NK-92 (cell line): Measurements from ENCODE around the gene RAB39A.

Source experiments
- DNase-seq: peaks from one replicate; lab custom pipeline; 2025; ENCODE audit not compliant: unreplicated experiment; lab: John Stamatoyannopoulos, UW

RAB39A gene

DNA sequence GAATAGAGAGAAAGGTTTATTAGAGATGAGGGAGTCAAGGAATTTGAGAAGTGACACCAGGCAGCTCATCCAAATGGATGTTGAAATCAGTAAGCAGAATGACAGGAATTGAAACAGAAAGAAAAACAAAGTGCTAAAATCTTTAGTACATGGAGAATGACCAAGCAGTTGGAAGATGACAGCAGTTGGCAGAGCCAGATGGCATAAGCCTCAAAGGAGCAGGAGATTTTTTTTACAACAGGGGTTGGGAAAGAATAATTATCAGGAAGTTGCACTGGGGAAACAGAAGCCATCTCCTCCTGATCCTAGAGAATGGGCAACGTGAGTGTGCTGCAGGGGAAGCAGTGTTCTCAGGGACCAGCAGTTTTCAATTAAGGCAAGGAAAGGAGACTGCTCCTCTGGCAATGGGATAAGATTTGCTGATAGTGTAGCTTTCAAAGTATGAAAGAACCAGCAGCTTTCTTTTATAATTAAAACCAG is 28.9 kb downstream of the RAB39A start:
- DNase-seq, result no peak

DNA sequence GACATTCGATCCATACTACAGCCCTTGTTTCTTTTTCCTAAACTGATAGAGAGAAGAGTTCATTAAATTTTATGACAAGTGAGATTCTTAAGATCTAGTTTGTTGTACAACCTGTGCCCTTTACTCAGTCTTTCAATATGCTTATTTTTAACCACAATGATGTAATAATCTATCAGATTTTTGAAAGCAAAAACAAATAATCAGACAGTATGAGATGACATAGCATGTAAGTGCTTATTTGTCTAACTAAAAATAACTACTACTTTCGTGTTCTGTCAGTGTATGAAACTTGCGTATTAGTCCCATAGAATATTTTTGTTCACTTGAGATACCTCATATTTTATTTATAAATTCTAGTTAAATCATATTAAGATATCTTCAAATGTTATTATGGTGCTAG is 33.2 kb downstream of the RAB39A start:
- DNase-seq, result no peak

- DNase-seq, result no peak
Measured at GRCh38 chr11:107962181-107962580, 33.9 kb downstream of the RAB39A start.

- DNase-seq, result no peak
Measured at GRCh38 chr11:107963091-107963490, 34.8 kb downstream of the RAB39A start.

- DNase-seq, result no peak
Measured at GRCh38 chr11:107969219-107969618, 41.0 kb downstream of the RAB39A start.

GRCh38 chr11:107970049-107970448 is 41.8 kb downstream of the RAB39A start:
- DNase-seq, result no peak

GRCh38 chr11:107973641-107974040 is 45.4 kb downstream of the RAB39A start:
- DNase-seq, result no peak

- DNase-seq, result no peak
Measured at GRCh38 chr11:107988397-107989158, 60.3 kb downstream of the RAB39A start.

GRCh38 chr11:107991868-107992414 is 63.7 kb downstream of the RAB39A start:
- DNase-seq, result no peak

DNA sequence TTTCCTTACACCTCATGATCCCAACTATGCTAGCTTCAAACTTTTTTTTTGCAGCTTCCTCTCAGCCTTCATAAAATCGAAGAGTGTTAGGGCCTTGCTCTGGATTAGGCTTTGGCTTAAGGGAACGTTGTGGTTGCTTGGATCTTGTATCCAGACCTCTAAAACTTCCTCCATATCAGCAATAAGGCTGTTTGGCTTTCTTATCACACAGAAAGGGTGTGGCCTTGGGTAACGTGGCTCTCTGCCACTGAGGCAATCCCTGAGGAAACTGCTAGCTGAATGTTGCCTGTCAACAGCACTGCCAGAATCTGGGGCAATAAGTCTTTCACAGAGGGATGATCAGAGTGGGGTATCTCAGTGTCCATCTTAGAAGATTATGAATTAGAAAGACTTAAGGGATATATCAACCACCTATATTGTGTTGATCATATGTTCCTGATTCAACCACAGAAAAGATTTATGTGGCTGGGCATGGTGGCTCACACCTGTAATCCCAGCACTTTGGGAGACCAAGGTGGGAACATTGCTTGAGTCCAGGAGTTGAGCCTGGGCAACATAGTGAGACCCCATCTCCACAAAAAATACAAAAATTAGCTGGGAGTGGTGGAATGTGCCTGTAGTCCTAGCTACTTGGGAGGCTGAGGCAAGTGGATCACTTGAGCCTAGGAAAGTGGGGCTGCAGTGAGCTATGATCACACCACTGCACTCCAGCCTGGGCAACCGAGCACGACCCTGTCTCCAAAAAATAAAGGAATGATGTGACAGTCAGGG is 67.9 kb downstream of the RAB39A start:
- DNase-seq, result no peak

- no peak for DNase-seq
Measured at GRCh38 chr11:107998761-107999160, 70.5 kb downstream of the RAB39A start.

- DNase-seq, result no peak
Measured at GRCh38 chr11:107999759-108000455, 71.7 kb downstream of the RAB39A start.

GRCh38 chr11:108002476-108002875 is 74.2 kb downstream of the RAB39A start:
- no peak for DNase-seq

DNA sequence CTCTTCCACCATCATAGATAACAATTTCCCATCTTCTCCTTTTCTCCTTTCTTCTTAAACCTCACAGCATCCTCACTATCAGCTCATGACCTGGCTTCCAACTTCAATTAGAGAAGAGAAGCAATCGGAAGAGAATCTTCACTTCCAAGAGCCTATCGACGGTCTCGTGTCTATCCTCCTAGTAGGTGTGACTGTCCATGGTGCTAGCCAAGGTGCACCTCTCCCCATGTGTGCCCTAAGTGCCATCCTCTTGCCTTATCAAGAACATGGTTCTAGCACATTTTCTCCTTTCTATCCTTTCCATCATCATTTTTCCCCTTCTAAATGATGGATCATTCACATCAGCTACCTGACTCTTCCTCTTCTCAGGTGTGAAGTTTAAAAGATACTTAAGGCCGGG is 75.4 kb downstream of the RAB39A start:
- no peak for DNase-seq

DNA sequence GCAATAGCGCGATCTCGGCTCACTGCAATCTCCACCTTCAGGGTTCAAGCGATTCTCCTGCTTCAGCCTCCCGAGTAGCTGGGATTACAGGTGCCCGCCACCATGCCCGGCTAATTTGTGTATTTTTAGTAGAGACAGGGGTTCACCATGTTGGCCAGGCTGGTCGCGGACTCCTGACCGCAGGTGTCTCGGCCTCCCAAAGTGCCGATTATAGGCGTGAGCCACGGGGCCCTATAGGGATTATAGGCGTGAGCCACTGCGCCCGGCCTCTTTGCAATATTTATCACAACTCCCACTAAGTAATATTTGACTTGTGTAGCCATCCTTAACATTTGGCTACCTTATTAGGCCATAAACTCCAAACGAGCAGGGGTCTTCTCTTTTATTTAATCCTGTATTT is 79.6 kb downstream of the RAB39A start:
- no peak for DNase-seq

GRCh38 chr11:108008656-108009496 is 80.6 kb downstream of the RAB39A start, which contains the start of gene CUL5:
TSS of gene CUL5 (plus strand) at chr11:108008898. CDS start at chr11:108009349, 451 bp downstream.
- DNase-seq, result peak; percentile 39

DNA sequence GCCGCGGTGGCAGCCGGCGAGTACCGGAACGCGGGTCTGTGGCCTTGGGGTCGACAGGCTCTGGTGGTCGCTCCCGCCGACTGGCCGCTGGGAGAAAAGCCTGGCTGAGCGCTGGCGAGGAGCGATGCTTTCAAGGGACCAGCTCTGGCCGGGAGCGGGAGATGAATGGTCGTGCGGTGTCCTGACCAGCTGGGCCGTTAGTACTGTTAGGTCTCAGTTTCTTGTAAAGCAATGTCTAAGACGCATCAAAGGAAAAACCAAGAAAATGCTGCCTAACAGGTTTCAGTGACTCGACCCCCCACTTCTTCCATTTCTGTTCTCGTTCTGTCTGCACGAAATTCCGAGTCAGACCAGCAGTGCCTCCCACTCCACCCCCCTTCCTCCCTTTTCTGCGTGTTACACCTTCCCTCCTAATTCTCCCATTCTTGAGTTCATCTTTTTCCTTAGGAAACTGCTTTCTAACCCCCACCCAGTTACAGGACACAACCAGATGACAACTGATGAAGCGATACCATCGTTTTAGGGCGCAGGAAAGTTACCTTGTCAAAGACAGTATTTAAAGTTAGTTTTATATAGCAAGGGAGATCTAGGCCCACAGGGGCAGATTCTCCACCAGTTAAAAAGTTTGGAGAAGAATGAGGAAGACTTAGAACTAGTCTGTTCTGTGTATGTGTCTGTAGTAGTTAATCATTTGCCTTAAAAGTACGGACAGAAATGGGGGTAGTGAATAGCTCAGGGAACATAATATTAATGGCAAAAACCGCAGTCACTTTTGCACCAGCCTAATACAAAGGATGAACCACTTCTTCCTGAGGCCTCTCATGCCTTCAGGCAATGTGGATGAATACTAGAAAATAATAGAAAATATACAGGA is 81.5 kb downstream of the RAB39A start:
- DNase-seq, result no peak

DNA sequence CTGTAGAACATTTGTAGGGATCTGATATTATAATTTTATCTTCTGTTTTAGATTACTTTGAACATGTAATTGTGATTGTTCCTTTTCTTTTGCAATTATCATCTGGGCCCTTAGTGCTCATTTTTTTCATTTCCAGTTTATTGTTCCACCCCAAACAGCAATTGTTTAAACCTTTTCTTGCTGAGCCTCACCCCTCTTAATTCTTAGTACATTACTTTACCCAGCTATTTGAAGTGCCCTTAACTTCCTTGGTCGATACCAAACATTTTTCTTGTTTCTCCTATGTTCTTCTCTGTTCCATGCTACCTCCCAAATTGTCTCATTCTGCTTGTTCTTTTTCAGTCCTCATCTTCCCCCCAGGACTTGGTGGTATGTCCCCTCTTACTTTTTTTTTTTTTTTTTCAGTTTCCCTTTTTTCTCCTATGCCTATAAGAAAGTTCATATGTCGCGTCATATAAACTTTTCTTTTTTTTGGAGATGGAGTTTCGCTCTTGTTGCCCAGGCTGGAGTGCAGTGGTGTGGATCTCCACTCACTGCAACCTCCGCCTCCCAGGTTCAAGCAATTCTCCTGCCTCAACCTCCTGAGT is 84.0 kb downstream of the RAB39A start:
- no peak for DNase-seq
